Ammon's horn (tissue), 1 donor: ENCODE measurements around the gene SIGLEC5.

ENCODE experiments used
- DNase-seq: peaks from one replicate; pipeline ENCODE4 v3.0.0-alpha.2; 2016; ENCODE audit warnings: low spot score

Gene SIGLEC5

GRCh38 chr19:51587264-51588191 is 42.7 kb downstream of the SIGLEC5 start:
- no peak for DNase-seq

GRCh38 chr19:51586799-51587198 is 43.4 kb downstream of the SIGLEC5 start:
- no peak for DNase-seq

GRCh38 chr19:51586103-51586728 is 44.0 kb downstream of the SIGLEC5 start:
- no peak for DNase-seq

- DNase-seq: no peak
These were observed 53.4 kb downstream of the SIGLEC5 start for GRCh38 chr19:51576850-51577249.

- DNase-seq: no peak
These were observed 56.9 kb downstream of the SIGLEC5 start for GRCh38 chr19:51573331-51573730.

- DNase-seq: no peak
These were observed 57.3 kb downstream of the SIGLEC5 start for GRCh38 chr19:51572908-51573307.

- DNase-seq: no peak
These were observed 57.8 kb downstream of the SIGLEC5 start for GRCh38 chr19:51572410-51572809.

GRCh38 chr19:51571599-51571998 is 58.6 kb downstream of the SIGLEC5 start:
- no peak for DNase-seq

GRCh38 chr19:51570962-51571575 is 59.1 kb downstream of the SIGLEC5 start, which contains the start of gene ZNF175:
Gene ZNF175, plus strand, starts transcription at chr19:51571283. Its CDS starts 2,047 bp downstream, at chr19:51573330.
- DNase-seq: peak; percentile 98

- no peak for DNase-seq
These were observed 61.7 kb downstream of the SIGLEC5 start for GRCh38 chr19:51568456-51568855.

- no peak for DNase-seq
These were observed 62.6 kb downstream of the SIGLEC5 start for GRCh38 chr19:51567583-51567982.

GRCh38 chr19:51566489-51567100 is 63.6 kb downstream of the SIGLEC5 start:
- no peak for DNase-seq

- DNase-seq: no peak
These were observed 64.6 kb downstream of the SIGLEC5 start for GRCh38 chr19:51565583-51565982.

- DNase-seq: no peak
These were observed 65.4 kb downstream of the SIGLEC5 start for GRCh38 chr19:51564791-51565190.
